Activated T-cell treated with anti-CD3 and anti-CD28 coated beads, Interleukin-2, amount 50 U/mL, for 72 hours (primary cell): ENCODE data around the gene ATL1. TPM values are rescaled to one million over a fixed set of nuclear protein-coding genes. Genes with fewer than 3 reads are reported as not detected.
"Not testable (repeated sequence)": the region's sequence is repeated elsewhere in the genome, so short reads cannot be mapped to it uniquely, and the experiment has no call there.

Source experiments
- ATAC-seq, 2 donors: fragments of 150-1000 bp; cut with Tn5 transposase; replicated peaks in 1 of 2; 2 replicates each; pipeline ENCODE4 v1.10.0; 2021; ENCODE audit warnings: moderate library complexity in 2 of 2, mild to moderate bottlenecking in 1 of 2
- DNase-seq, 2 donors: peaks; one replicate each; pipeline ENCODE4 v3.0.0; 2021 to 2022; ENCODE audit warnings: mixed read lengths in 1 of 2
- H3K27ac Mint-ChIP-seq: one replicate; pipeline ENCODE4 v1.8.0; 2022; ENCODE audit warnings: mild to moderate bottlenecking, moderate library complexity, mixed read lengths
- H3K27me3 Mint-ChIP-seq: one replicate; pipeline ENCODE4 v1.8.0; 2022; ENCODE audit warnings: low read depth, mixed read lengths
- H3K36me3 Mint-ChIP-seq, 2 donors: one replicate each; pipeline ENCODE4 v1.8.0; 2022; ENCODE audit warnings: mixed read lengths in 2 of 2, mild to moderate bottlenecking in 1 of 2; ENCODE audit not compliant: insufficient read depth in 2 of 2
- H3K4me1 Mint-ChIP-seq: one replicate; pipeline ENCODE4 v1.8.0; 2022; ENCODE audit warnings: low read depth, mixed read lengths
- H3K4me3 Mint-ChIP-seq, 2 donors: one replicate each; pipeline ENCODE4 v1.8.0; 2022; ENCODE audit warnings: mild to moderate bottlenecking in 2 of 2, mixed read lengths in 2 of 2, moderate library complexity in 2 of 2
- H3K9me3 Mint-ChIP-seq, 2 donors: one replicate each; pipeline ENCODE4 v1.8.0; 2022; ENCODE audit warnings: mixed read lengths in 2 of 2
- total RNA-seq, 2 donors: library from RNA; stranded (reverse); gene quantifications; one replicate each; pipeline ENCODE4 v1.2.3, GENCODE V29; 2022

The ATL1 gene
- total RNA-seq, 2 donors from 2014 or later: 0.77 to 0.93 TPM

- Mint-ChIP-seq H3K4me3 (no peak overlapping the region), H3K4me1 (peaks cover 8% of the 10 kb centered on the region), H3K9me3 (no peaks in the 10 kb centered on the region), H3K27ac (no peak overlapping the region), H3K27me3 (no peaks in the 10 kb centered on the region), H3K36me3 (no peaks in the 10 kb centered on the region)
- DNase-seq (no peak), ATAC-seq (no peak)
Measured at GRCh38 chr14:50544911-50545310, 15.0 kb upstream of the ATL1 start.

GRCh38 chr14:50545618-50546017 lies 14.3 kb upstream of the ATL1 start:
- DNase-seq (no peak), ATAC-seq (no peak)
- Mint-ChIP-seq H3K4me3 (no peak overlapping the region), H3K36me3 (no peaks in the 10 kb centered on the region), H3K27me3 (peaks cover under 1% of the 10 kb centered on the region), H3K27ac (no peak overlapping the region), H3K9me3 (no peaks in the 10 kb centered on the region), H3K4me1 (peaks cover 8% of the 10 kb centered on the region)

GRCh38 chr14:50550294-50550693 lies 9.7 kb upstream of the ATL1 start:
- Mint-ChIP-seq H3K4me1 (peaks cover 5% of the 10 kb centered on the region), H3K36me3 (peaks cover 0 to 1% of the 10 kb centered on the region in 2 donors), H3K9me3 (peaks cover 2 to 5% of the 10 kb centered on the region in 2 donors), H3K4me3 (no peak overlapping the region), H3K27ac (no peak overlapping the region), H3K27me3 (peaks cover 33% of the 10 kb centered on the region)
- DNase-seq (no peak), ATAC-seq (no peak)

- H3K4me3 Mint-ChIP-seq: no peak overlapping the region
- DNase-seq: no peak
- peaks cover 5% of the 10 kb centered on the region for H3K4me1 Mint-ChIP-seq
- ATAC-seq: no peak
- H3K27ac Mint-ChIP-seq: no peak overlapping the region
- peaks cover 2 to 5% of the 10 kb centered on the region in 2 donors for H3K9me3 Mint-ChIP-seq
- peaks cover 46% of the 10 kb centered on the region for H3K27me3 Mint-ChIP-seq
- H3K36me3 Mint-ChIP-seq: peaks cover 0 to 1% of the 10 kb centered on the region in 2 donors
Measured at GRCh38 chr14:50551877-50552276, 8.1 kb upstream of the ATL1 start.

- not testable (repeated sequence) for H3K27ac Mint-ChIP-seq, H3K9me3 Mint-ChIP-seq, H3K4me1 Mint-ChIP-seq, H3K36me3 Mint-ChIP-seq, ATAC-seq, DNase-seq, H3K4me3 Mint-ChIP-seq
- H3K27me3 Mint-ChIP-seq: peaks cover 56% of the 10 kb centered on the region
Measured at GRCh38 chr14:50552796-50553195, 7.1 kb upstream of the ATL1 start.

- Mint-ChIP-seq H3K27me3 (peaks cover 54% of the 10 kb centered on the region), H3K4me1 (peaks cover 23% of the 10 kb centered on the region), H3K4me3 (peak overlapping the region; percentile 65 to 83), H3K36me3 (no peaks in the 10 kb centered on the region), H3K27ac (no peak overlapping the region), H3K9me3 (no peaks in the 10 kb centered on the region)
- DNase-seq (peak; percentile 61 to 70), ATAC-seq (peak; percentile 71 to 72)
Measured at GRCh38 chr14:50560931-50561285, 963 bp downstream of the ATL1 start.

- Mint-ChIP-seq H3K9me3 (no peaks in the 10 kb centered on the region), H3K36me3 (no peaks in the 10 kb centered on the region), H3K27me3 (peaks cover 36% of the 10 kb centered on the region), H3K27ac (no peak overlapping the region), H3K4me1 (peaks cover 23% of the 10 kb centered on the region), H3K4me3 (no peak overlapping the region)
- no peak for ATAC-seq
- no peak for DNase-seq
Measured at GRCh38 chr14:50562841-50563240, 2.9 kb downstream of the ATL1 start.

GRCh38 chr14:50569714-50570274 lies 9.8 kb downstream of the ATL1 start:
- H3K27me3 Mint-ChIP-seq: no peaks in the 10 kb centered on the region
- DNase-seq: no peak
- H3K4me3 Mint-ChIP-seq: no peak overlapping the region
- peaks cover 8 to 12% of the 10 kb centered on the region in 2 donors for H3K9me3 Mint-ChIP-seq
- peaks cover 5% of the 10 kb centered on the region for H3K4me1 Mint-ChIP-seq
- peaks cover 8 to 11% of the 10 kb centered on the region in 2 donors for H3K36me3 Mint-ChIP-seq
- ATAC-seq: no peak
- H3K27ac Mint-ChIP-seq: no peak overlapping the region

- ATAC-seq (peak in 1 of 2 donors; percentile 55), DNase-seq (no peak)
- H3K27me3 Mint-ChIP-seq: no peaks in the 10 kb centered on the region
- peaks cover 6 to 12% of the 10 kb centered on the region in 2 donors for H3K9me3 Mint-ChIP-seq
- H3K36me3 Mint-ChIP-seq: peaks cover 8 to 11% of the 10 kb centered on the region in 2 donors
- no peak overlapping the region for H3K4me3 Mint-ChIP-seq
- H3K27ac Mint-ChIP-seq: no peak overlapping the region
- H3K4me1 Mint-ChIP-seq: peaks cover 5% of the 10 kb centered on the region
Measured at GRCh38 chr14:50573862-50574261, 13.9 kb downstream of the ATL1 start.

GRCh38 chr14:50575769-50576168 lies 15.8 kb downstream of the ATL1 start:
- DNase-seq: no peak
- no peak overlapping the region for H3K27ac Mint-ChIP-seq
- peak in 1 of 2 donors; percentile 78 for ATAC-seq
- no peaks in the 10 kb centered on the region for H3K27me3 Mint-ChIP-seq
- peaks cover 5% of the 10 kb centered on the region for H3K4me1 Mint-ChIP-seq
- no peak overlapping the region for H3K4me3 Mint-ChIP-seq
- peaks cover 0 to 1% of the 10 kb centered on the region in 2 donors for H3K36me3 Mint-ChIP-seq
- peaks cover 0 to 4% of the 10 kb centered on the region in 2 donors for H3K9me3 Mint-ChIP-seq

- H3K27ac Mint-ChIP-seq: no peak overlapping the region
- no peaks in the 10 kb centered on the region for H3K36me3 Mint-ChIP-seq
- no peaks in the 10 kb centered on the region for H3K9me3 Mint-ChIP-seq
- ATAC-seq: no peak
- H3K4me3 Mint-ChIP-seq: no peak overlapping the region
- DNase-seq: no peak
- no peaks in the 10 kb centered on the region for H3K27me3 Mint-ChIP-seq
- H3K4me1 Mint-ChIP-seq: peaks cover 5% of the 10 kb centered on the region
Measured at GRCh38 chr14:50577982-50578381, 18.0 kb downstream of the ATL1 start.

- H3K27me3 Mint-ChIP-seq: no peaks in the 10 kb centered on the region
- no peak for ATAC-seq
- H3K36me3 Mint-ChIP-seq: no peaks in the 10 kb centered on the region
- H3K4me1 Mint-ChIP-seq: peaks cover 9% of the 10 kb centered on the region
- H3K9me3 Mint-ChIP-seq: no peaks in the 10 kb centered on the region
- no peak overlapping the region for H3K4me3 Mint-ChIP-seq
- no peak overlapping the region for H3K27ac Mint-ChIP-seq
- DNase-seq: no peak
Measured at GRCh38 chr14:50578433-50578832, 18.5 kb downstream of the ATL1 start.

- Mint-ChIP-seq H3K36me3 (no peaks in the 10 kb centered on the region), H3K27me3 (no peaks in the 10 kb centered on the region), H3K9me3 (no peaks in the 10 kb centered on the region), H3K4me1 (no peaks in the 10 kb centered on the region), H3K27ac (no peak overlapping the region), H3K4me3 (no peak overlapping the region)
- DNase-seq: no peak
- ATAC-seq: no peak
Measured at GRCh38 chr14:50590464-50590863, 30.5 kb downstream of the ATL1 start.

GRCh38 chr14:50594577-50595316 lies 34.8 kb downstream of the ATL1 start:
- Mint-ChIP-seq H3K4me3 (no peak overlapping the region), H3K27ac (no peak overlapping the region)
- no peak for DNase-seq

More at GRCh38 chr14:50594577-50595316, 34.8 kb downstream of the ATL1 start:
- H3K36me3 Mint-ChIP-seq: no peaks in the 10 kb centered on the region
- no peak for ATAC-seq
- H3K9me3 Mint-ChIP-seq: no peaks in the 10 kb centered on the region
- H3K27me3 Mint-ChIP-seq: no peaks in the 10 kb centered on the region
- no peaks in the 10 kb centered on the region for H3K4me1 Mint-ChIP-seq
